HepG2 (cell line): ENCODE results near the gene ZNF653. TPM values are rescaled to one million over a fixed set of nuclear protein-coding genes. Genes with fewer than 3 reads are reported as not detected.

Experiments used
- CBFB ChIP-seq: sonication (generic); formaldehyde crosslinking; IDR thresholded peaks from 2 replicates; pipeline ENCODE4 v1.4.0; 2020; ENCODE audit warnings: missing genetic modification reagents
- MYC ChIP-seq: sonication (generic); formaldehyde crosslinking; IDR thresholded peaks from 2 replicates; pipeline ENCODE4 v1.9.0; 2021; ENCODE audit warnings: missing genetic modification reagents, borderline replicate concordance
- NFKB2 ChIP-seq: sonication (generic); formaldehyde crosslinking; IDR thresholded peaks from 2 replicates; pipeline ENCODE4 v1.4.0; 2020; ENCODE audit warnings: missing genetic modification reagents, borderline replicate concordance
- RBAK ChIP-seq: sonication (generic); formaldehyde crosslinking; IDR thresholded peaks from 2 replicates; pipeline ENCODE4 v1.5.1; 2020; ENCODE audit warnings: mild to moderate bottlenecking, missing genetic modification reagents
- SNAPC2 ChIP-seq: sonication (generic); formaldehyde crosslinking; IDR thresholded peaks from 2 replicates; pipeline ENCODE4 v1.8.1; 2022; ENCODE audit warnings: mild to moderate bottlenecking, missing genetic modification reagents
- ZNF136 ChIP-seq: sonication (generic); formaldehyde crosslinking; IDR thresholded peaks from 2 replicates; pipeline ENCODE4 v1.8.1; 2022; ENCODE audit warnings: low read depth, mild to moderate bottlenecking, moderate library complexity, missing genetic modification reagents
- ZNF143 ChIP-seq: sonication (generic); formaldehyde crosslinking; IDR thresholded peaks from 2 replicates; pipeline ENCODE4 v1.4.0; 2020; ENCODE audit warnings: missing genetic modification reagents
- ZNF350 ChIP-seq: sonication (generic); formaldehyde crosslinking; IDR thresholded peaks from 2 replicates; pipeline ENCODE4 v1.4.0; 2020; ENCODE audit warnings: mild to moderate bottlenecking, low read depth, missing genetic modification reagents, borderline replicate concordance
- ZNF670 ChIP-seq: sonication (generic); formaldehyde crosslinking; IDR thresholded peaks from 2 replicates; pipeline ENCODE4 v1.8.0; 2022; ENCODE audit warnings: mild to moderate bottlenecking, missing genetic modification reagents, borderline replicate concordance
- polyA plus RNA-seq, 8 experiments: library from polyadenylated mRNA; depleted of rRNA in 3 of 8; stranded (reverse) in 7 of 8; unstranded in 1 of 8; fragments of >200 nt; fragmentation: Illumina TruSeq in 4 of 8; extraction: Trizol in 4 of 8; gene quantifications; 2 replicates each; pipeline versions ENCODE4 v1.2.1 to v1.2.3, GENCODE V29; 2011 to 2016; ENCODE audit warnings: low read depth in 4 of 8, missing spikeins in 1 of 8, mixed read lengths in 1 of 8; ENCODE audit not compliant: insufficient read depth in 1 of 8
- total RNA-seq, 5 experiments: library from RNA; depleted of rRNA; stranded (reverse); fragments of >200 nt; fragmentation: Illumina TruSeq; extraction: Trizol; gene quantifications; 2 replicates each; pipeline ENCODE4 v1.2.3, GENCODE V29; 2016; ENCODE audit warnings: low read depth in 1 of 5
- TF ChIP-seq, protein P1 (sequence below): sonication (generic); formaldehyde crosslinking; IDR thresholded peaks from 2 replicates; pipeline ENCODE4 v1.9.0; 2021; ENCODE audit warnings: missing genetic modification reagents, mild to moderate bottlenecking, borderline replicate concordance
- TF ChIP-seq, protein P2 (sequence below): sonication (generic); formaldehyde crosslinking; IDR thresholded peaks from 2 replicates; pipeline ENCODE4 v1.5.0; 2020; ENCODE audit warnings: missing genetic modification reagents
- TF ChIP-seq, protein P3 (sequence below): sonication (generic); formaldehyde crosslinking; IDR thresholded peaks from 2 replicates; pipeline ENCODE4 v1.9.0; 2022; ENCODE audit warnings: low read depth, missing genetic modification reagents
- TF ChIP-seq, protein P4 (sequence below): sonication (generic); formaldehyde crosslinking; IDR thresholded peaks from 2 replicates; pipeline ENCODE4 v1.5.0; 2020; ENCODE audit warnings: missing genetic modification reagents, mild to moderate bottlenecking, borderline replicate concordance
- TF ChIP-seq, protein P5 (sequence below): sonication (generic); formaldehyde crosslinking; IDR thresholded peaks from 2 replicates; pipeline ENCODE4 v1.8.0; 2022; ENCODE audit warnings: missing genetic modification reagents, mild to moderate bottlenecking, inconsistent platforms, borderline replicate concordance
- TF ChIP-seq, protein P6 (sequence below): sonication (generic); formaldehyde crosslinking; IDR thresholded peaks from 2 replicates; pipeline ENCODE4 v1.5.0; 2020; ENCODE audit warnings: missing genetic modification reagents

The ZNF653 gene
- total and polyA plus RNA-seq, 2 of the 13 experiments (the other 11 are each of a cell fraction or from before 2014, with no cell fraction given) = 4.7 to 7.1 TPM

DNA sequence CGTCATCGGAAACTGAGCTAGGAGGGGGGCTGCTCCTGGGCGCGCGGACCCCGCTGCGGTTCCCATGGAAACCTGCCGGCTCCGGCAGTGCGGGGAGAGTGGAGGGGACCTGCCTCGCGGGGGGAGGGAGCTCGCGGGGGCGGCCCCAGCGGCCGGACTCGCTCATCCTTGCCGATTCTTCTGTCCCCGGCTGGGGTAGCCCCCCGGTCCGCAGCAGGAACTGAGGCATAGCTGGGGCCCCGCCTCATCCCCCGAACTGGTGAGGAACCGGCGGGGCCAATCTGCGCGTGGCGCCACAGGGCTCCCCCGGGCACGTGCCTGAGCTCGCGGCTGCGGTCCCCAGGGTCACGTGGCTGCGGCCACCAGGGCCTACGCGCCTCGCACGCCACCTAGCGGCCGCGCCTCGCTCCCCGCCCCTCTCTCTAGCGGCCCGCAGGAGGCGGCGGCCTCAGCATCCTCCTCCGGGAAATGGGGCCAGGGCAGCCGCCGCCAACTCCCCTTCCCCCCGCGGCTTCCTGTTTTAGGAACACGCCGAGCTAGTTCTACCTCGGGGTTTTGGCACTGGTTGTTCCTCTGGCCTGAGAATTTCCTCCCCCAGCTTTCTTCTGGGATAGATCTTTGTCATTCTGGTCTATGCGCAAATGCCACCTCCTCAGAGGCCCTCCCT lies 23.1 kb downstream of the ZNF653 start (continued):
- TF ChIP-seq, protein P1, sequence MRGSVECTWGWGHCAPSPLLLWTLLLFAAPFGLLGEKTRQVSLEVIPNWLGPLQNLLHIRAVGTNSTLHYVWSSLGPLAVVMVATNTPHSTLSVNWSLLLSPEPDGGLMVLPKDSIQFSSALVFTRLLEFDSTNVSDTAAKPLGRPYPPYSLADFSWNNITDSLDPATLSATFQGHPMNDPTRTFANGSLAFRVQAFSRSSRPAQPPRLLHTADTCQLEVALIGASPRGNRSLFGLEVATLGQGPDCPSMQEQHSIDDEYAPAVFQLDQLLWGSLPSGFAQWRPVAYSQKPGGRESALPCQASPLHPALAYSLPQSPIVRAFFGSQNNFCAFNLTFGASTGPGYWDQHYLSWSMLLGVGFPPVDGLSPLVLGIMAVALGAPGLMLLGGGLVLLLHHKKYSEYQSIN (CRISPR knock-in tag) = no peak
- TF ChIP-seq ZNF670 (CRISPR knock-in tag) (peak; percentile 41; the same call in 1 of the 2 replicates), ZNF136 (CRISPR knock-in tag) (no peak), MYC (peak; percentile 97), SNAPC2 (CRISPR knock-in tag) (0 out of 2 replicates have a peak, but pooled peaks have one; percentile 83), ZNF143 (CRISPR knock-in tag) (peak; percentile 62), CBFB (CRISPR knock-in tag) (peak; percentile 92; the same call in 1 of the 2 replicates), NFKB2 (CRISPR knock-in tag) (peak; percentile 90), RBAK (CRISPR knock-in tag) (no peak), ZNF350 (CRISPR knock-in tag) (0 out of 2 replicates have a peak, but pooled peaks have one; percentile 37)
- TF ChIP-seq, protein P2, sequence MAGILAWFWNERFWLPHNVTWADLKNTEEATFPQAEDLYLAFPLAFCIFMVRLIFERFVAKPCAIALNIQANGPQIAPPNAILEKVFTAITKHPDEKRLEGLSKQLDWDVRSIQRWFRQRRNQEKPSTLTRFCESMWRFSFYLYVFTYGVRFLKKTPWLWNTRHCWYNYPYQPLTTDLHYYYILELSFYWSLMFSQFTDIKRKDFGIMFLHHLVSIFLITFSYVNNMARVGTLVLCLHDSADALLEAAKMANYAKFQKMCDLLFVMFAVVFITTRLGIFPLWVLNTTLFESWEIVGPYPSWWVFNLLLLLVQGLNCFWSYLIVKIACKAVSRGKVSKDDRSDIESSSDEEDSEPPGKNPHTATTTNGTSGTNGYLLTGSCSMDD = no peak
- TF ChIP-seq, protein P3, sequence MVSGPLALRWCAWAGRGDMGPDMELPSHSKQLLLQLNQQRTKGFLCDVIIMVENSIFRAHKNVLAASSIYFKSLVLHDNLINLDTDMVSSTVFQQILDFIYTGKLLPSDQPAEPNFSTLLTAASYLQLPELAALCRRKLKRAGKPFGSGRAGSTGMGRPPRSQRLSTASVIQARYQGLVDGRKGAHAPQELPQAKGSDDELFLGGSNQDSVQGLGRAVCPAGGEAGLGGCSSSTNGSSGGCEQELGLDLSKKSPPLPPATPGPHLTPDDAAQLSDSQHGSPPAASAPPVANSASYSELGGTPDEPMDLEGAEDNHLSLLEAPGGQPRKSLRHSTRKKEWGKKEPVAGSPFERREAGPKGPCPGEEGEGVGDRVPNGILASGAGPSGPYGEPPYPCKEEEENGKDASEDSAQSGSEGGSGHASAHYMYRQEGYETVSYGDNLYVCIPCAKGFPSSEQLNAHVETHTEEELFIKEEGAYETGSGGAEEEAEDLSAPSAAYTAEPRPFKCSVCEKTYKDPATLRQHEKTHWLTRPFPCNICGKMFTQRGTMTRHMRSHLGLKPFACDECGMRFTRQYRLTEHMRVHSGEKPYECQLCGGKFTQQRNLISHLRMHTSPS (CRISPR knock-in tag) = 0 out of 2 replicates have a peak, but pooled peaks have one; percentile 22
- TF ChIP-seq, protein P4, sequence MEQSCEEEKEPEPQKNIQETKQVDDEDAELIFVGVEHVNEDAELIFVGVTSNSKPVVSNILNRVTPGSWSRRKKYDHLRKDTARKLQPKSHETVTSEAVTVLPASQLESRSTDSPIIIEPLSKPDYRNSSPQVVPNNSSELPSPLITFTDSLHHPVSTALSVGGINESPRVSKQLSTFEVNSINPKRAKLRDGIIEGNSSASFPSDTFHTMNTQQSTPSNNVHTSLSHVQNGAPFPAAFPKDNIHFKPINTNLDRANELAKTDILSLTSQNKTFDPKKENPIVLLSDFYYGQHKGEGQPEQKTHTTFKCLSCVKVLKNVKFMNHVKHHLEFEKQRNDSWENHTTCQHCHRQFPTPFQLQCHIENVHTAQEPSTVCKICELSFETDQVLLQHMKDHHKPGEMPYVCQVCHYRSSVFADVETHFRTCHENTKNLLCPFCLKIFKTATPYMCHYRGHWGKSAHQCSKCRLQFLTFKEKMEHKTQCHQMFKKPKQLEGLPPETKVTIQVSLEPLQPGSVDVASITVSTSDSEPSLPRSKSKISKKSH (CRISPR knock-in tag) = peak; percentile 72; the same call in 1 of the 2 replicates
- TF ChIP-seq, protein P5, sequence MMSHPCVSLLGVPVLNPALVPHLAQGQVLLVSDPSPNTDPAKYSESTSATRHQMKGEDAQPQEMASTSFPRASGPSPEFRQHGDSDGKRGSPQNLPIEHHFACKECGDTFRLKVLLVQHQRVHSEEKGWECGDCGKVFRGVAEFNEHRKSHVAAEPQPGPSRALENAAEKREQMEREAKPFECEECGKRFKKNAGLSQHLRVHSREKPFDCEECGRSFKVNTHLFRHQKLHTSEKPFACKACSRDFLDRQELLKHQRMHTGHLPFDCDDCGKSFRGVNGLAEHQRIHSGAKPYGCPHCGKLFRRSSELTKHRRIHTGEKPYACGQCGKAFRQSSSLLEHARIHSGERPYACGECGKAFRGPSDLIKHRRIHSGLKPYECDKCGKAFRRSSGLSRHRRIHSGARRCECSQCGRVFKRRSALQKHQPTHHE = peak; percentile 87; the same call in 1 of the 2 replicates
- TF ChIP-seq, protein P6, sequence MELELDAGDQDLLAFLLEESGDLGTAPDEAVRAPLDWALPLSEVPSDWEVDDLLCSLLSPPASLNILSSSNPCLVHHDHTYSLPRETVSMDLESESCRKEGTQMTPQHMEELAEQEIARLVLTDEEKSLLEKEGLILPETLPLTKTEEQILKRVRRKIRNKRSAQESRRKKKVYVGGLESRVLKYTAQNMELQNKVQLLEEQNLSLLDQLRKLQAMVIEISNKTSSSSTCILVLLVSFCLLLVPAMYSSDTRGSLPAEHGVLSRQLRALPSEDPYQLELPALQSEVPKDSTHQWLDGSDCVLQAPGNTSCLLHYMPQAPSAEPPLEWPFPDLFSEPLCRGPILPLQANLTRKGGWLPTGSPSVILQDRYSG = 0 out of 2 replicates have a peak, but pooled peaks have one; percentile 79
